Neural progenitor cell (in vitro differentiated cells): ENCODE measurements around the gene OPRD1. TPM values are rescaled to one million over a fixed set of nuclear protein-coding genes. Genes with fewer than 3 reads are reported as not detected.

Experiments
- DNase-seq: peaks from one replicate; pipeline ENCODE4 v3.0.0-alpha.2; 2016; ENCODE audit warnings: low spot score
- H2AFZ ChIP-seq: fragments of 200-600 bp; sonication (generic); replicated peaks from 2 replicates; pipeline ENCODE4 v1.6.1; 2016; ENCODE audit warnings: antibody characterized with exemption
- H3F3A ChIP-seq: fragments of 200-600 bp; sonication (generic); 2 replicates; pipeline ENCODE4 v1.6.1; 2016; ENCODE audit warnings: antibody characterized with exemption, low read depth
- H3K27ac ChIP-seq: fragments of 200-600 bp; sonication (generic); 2 replicates; pipeline ENCODE4 v1.5.1; 2016; ENCODE audit warnings: mild to moderate bottlenecking
- H3K27me3 ChIP-seq: fragments of 200-600 bp; sonication (generic); 2 replicates; pipeline ENCODE4 v1.6.1; 2016; ENCODE audit warnings: mild to moderate bottlenecking, moderate library complexity
- H3K36me3 ChIP-seq: fragments of 200-600 bp; sonication (generic); 2 replicates; pipeline ENCODE4 v1.5.1; 2016
- H3K4me1 ChIP-seq: fragments of 200-600 bp; sonication (generic); 2 replicates; pipeline ENCODE4 v1.6.1; 2016; ENCODE audit warnings: mixed run types
- H3K4me2 ChIP-seq: fragments of 200-600 bp; sonication (generic); 2 replicates; pipeline ENCODE4 v1.6.1; 2016
- H3K4me3 ChIP-seq: fragments of 200-600 bp; sonication (generic); 2 replicates; pipeline ENCODE4 v1.5.1; 2016
- H3K79me2 ChIP-seq: fragments of 200-600 bp; sonication (generic); 2 replicates; pipeline ENCODE4 v1.6.1; 2016; ENCODE audit warnings: low read depth
- H3K9ac ChIP-seq: fragments of 200-600 bp; sonication (generic); 2 replicates; pipeline ENCODE4 v1.6.1; 2016
- H3K9me3 ChIP-seq: fragments of 200-600 bp; sonication (generic); 2 replicates; pipeline ENCODE4 v1.5.1; 2016; ENCODE audit warnings: low read depth
- H4K20me1 ChIP-seq: fragments of 200-600 bp; sonication (generic); 2 replicates; pipeline ENCODE4 v1.6.1; 2016; ENCODE audit warnings: low read depth
- H3K27ac Mint-ChIP-seq: 3 replicates; pipeline ENCODE4 v1.8.0; 2021; ENCODE audit warnings: mixed read lengths
- H3K27me3 Mint-ChIP-seq: 2 replicates; pipeline ENCODE4 v1.8.0; 2022; ENCODE audit warnings: low read depth, mild to moderate bottlenecking, inconsistent platforms, moderate library complexity, mixed read lengths; ENCODE audit not compliant: insufficient read depth
- H3K36me3 Mint-ChIP-seq: 3 replicates; pipeline ENCODE4 v1.8.0; 2021; ENCODE audit warnings: mixed read lengths
- H3K4me1 Mint-ChIP-seq: 3 replicates; pipeline ENCODE4 v1.8.0; 2021; ENCODE audit warnings: mixed read lengths
- H3K4me3 Mint-ChIP-seq: 3 replicates; pipeline ENCODE4 v1.8.0; 2021; ENCODE audit warnings: mild to moderate bottlenecking, moderate library complexity, mixed read lengths
- H3K9me3 Mint-ChIP-seq: 3 replicates; pipeline ENCODE4 v1.8.0; 2020; ENCODE audit warnings: mixed read lengths
- EZH2 ChIP-seq: fragments of 200-600 bp; sonication (generic); IDR thresholded peaks from 2 replicates; pipeline ENCODE4 v1.6.1; 2017; ENCODE audit warnings: antibody characterized with exemption, mild to moderate bottlenecking, moderate library complexity
- EZH2phosphoT487 ChIP-seq: fragments of 200-600 bp; sonication (generic); IDR thresholded peaks from 2 replicates; pipeline ENCODE4 v1.6.1; 2017; ENCODE audit warnings: antibody characterized with exemption
- total RNA-seq: library from RNA; depleted of rRNA; stranded (reverse); fragments of >200 nt; gene quantifications from 2 replicates; pipeline ENCODE4 v1.2.3, GENCODE V29; 2015; ENCODE audit warnings: low replicate concordance
- TF ChIP-seq, protein P1 (sequence below): fragments of 200-600 bp; sonication (generic); IDR thresholded peaks from 2 replicates; pipeline ENCODE4 v1.5.1; 2017; ENCODE audit warnings: antibody characterized with exemption, mild to moderate bottlenecking

OPRD1 gene
- total RNA-seq, 1 donor from 2014 or later: 0.37 TPM

DNA sequence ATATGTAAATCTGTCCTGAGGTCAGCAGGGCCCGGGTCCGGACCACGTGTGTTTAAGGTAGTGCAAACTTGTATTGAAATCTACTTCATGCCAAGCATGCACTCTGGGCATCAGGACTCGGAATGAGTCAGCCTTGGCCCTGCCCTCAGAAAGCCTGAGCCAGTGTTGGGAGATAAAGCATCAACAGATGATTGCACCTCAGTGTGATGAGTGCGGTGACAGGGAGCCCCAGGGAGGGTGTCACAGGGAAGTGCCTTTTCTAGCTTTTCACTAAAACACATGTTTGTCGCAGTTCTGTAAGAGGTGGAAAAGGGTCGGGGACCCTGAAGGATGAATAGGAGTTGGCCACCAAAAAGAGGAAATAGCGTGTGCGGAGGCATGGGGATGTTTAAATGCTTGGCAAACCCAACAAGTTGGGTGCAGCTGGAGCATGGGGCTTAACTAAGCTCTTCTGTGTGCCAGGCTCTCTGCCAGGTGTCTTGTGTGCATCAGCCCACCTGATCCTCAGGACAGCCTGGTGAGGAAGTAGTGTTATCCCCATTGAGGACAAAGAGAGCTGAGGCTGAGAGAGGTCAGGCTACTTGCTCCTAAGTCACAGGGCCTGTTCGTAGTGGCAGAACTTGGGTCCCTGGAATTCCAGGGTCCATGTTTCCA is 54.2 kb downstream of the OPRD1 start:
- no peaks in the 10 kb centered on the region for H3K79me2 ChIP-seq

GRCh38 chr1:28867850-28868249 is 55.9 kb downstream of the OPRD1 start:
- Histone ChIP-seq H3K4me1 (peaks cover 27% of the 10 kb centered on the region), H3K4me2 (no peak overlapping the region), H3K4me3 (no peak overlapping the region), H3K36me3 (no peaks in the 10 kb centered on the region), H3K9me3 (no peaks in the 10 kb centered on the region), H2AFZ (no peak overlapping the region), H3K9ac (no peak overlapping the region), H3K79me2 (no peaks in the 10 kb centered on the region), H4K20me1 (no peaks in the 10 kb centered on the region), H3K27ac (no peak overlapping the region), H3F3A (peaks cover 17% of the 10 kb centered on the region), H3K27me3 (no peaks in the 10 kb centered on the region)
- H3K36me3 Mint-ChIP-seq: no peaks in the 10 kb centered on the region
- H3K9me3 Mint-ChIP-seq: no peaks in the 10 kb centered on the region
- peaks cover 32% of the 10 kb centered on the region for H3K4me1 Mint-ChIP-seq
- no peak overlapping the region for H3K27ac Mint-ChIP-seq
- H3K27me3 Mint-ChIP-seq: peaks cover 7% of the 10 kb centered on the region
- TF ChIP-seq, protein P1, sequence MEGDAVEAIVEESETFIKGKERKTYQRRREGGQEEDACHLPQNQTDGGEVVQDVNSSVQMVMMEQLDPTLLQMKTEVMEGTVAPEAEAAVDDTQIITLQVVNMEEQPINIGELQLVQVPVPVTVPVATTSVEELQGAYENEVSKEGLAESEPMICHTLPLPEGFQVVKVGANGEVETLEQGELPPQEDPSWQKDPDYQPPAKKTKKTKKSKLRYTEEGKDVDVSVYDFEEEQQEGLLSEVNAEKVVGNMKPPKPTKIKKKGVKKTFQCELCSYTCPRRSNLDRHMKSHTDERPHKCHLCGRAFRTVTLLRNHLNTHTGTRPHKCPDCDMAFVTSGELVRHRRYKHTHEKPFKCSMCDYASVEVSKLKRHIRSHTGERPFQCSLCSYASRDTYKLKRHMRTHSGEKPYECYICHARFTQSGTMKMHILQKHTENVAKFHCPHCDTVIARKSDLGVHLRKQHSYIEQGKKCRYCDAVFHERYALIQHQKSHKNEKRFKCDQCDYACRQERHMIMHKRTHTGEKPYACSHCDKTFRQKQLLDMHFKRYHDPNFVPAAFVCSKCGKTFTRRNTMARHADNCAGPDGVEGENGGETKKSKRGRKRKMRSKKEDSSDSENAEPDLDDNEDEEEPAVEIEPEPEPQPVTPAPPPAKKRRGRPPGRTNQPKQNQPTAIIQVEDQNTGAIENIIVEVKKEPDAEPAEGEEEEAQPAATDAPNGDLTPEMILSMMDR: no peak
- TF ChIP-seq EZH2phosphoT487: no peak
- TF ChIP-seq EZH2: no peak
- H3K4me3 Mint-ChIP-seq: no peak overlapping the region
- no peak for DNase-seq

More for the DNA sequence above, 54.2 kb downstream of the OPRD1 start:
- Histone ChIP-seq H3K27me3 (no peaks in the 10 kb centered on the region), H3K4me3 (no peak overlapping the region), H3K9ac (no peak overlapping the region), H3K4me1 (peaks cover 26% of the 10 kb centered on the region), H3K4me2 (no peak overlapping the region), H4K20me1 (no peaks in the 10 kb centered on the region), H3K9me3 (no peaks in the 10 kb centered on the region), H3K36me3 (no peaks in the 10 kb centered on the region), H3F3A (peaks cover 17% of the 10 kb centered on the region), H3K27ac (no peak overlapping the region), H2AFZ (no peak overlapping the region)
- TF ChIP-seq EZH2phosphoT487 (no peak), EZH2 (no peak)
- TF ChIP-seq, protein P1: no peak
- DNase-seq: no peak
- Mint-ChIP-seq H3K27ac (peak overlapping the region; percentile 90), H3K36me3 (no peaks in the 10 kb centered on the region), H3K4me1 (peaks cover 33% of the 10 kb centered on the region), H3K9me3 (no peaks in the 10 kb centered on the region), H3K4me3 (no peak overlapping the region), H3K27me3 (peaks cover 6% of the 10 kb centered on the region)

DNA sequence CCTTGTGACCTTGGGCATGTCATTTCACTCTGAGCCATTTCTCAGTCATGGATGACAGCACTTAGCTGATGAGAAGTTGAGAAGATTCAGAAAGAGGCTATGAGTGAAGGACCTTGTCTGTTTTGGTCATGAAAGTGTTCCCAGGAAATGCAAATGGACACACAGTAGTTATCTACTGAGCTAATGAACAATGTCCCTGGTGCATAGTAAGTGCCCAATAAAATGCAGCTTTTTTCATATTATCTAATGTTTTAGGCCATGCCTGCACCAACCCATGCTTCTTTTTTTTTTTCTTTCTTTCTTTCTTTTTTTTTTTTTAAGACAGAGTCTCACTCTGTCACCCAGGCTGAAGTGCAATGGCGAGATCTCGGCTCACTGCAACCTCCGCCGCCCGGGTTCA is 58.0 kb downstream of the OPRD1 start:
- H3K27me3 Mint-ChIP-seq: peaks cover 6% of the 10 kb centered on the region
- no peaks in the 10 kb centered on the region for H3K36me3 Mint-ChIP-seq
- no peaks in the 10 kb centered on the region for H3K9me3 Mint-ChIP-seq
- no peaks in the 10 kb centered on the region for H3K36me3 ChIP-seq
- TF ChIP-seq, protein P1: no peak
- TF ChIP-seq EZH2: no peak
- no peak for TF ChIP-seq EZH2phosphoT487
- no peaks in the 10 kb centered on the region for H4K20me1 ChIP-seq
- H3K4me3 ChIP-seq: no peak overlapping the region
- no peak for DNase-seq
- H3K4me1 ChIP-seq: peaks cover 23% of the 10 kb centered on the region
- H3K9me3 ChIP-seq: no peaks in the 10 kb centered on the region
- no peak overlapping the region for H3K9ac ChIP-seq
- H3K27me3 ChIP-seq: no peaks in the 10 kb centered on the region
- peaks cover 15% of the 10 kb centered on the region for H3F3A ChIP-seq
- no peak overlapping the region for H3K4me3 Mint-ChIP-seq
- no peak overlapping the region for H3K4me2 ChIP-seq
- H3K27ac ChIP-seq: no peak overlapping the region
- H3K79me2 ChIP-seq: no peaks in the 10 kb centered on the region
- no peak overlapping the region for H3K27ac Mint-ChIP-seq
- peaks cover 24% of the 10 kb centered on the region for H3K4me1 Mint-ChIP-seq
- no peak overlapping the region for H2AFZ ChIP-seq
